ENCODE results near the gene CDK11B.

GRCh38 chr1:1672181-1672965, 13.6 kb upstream of the CDK11B start:
- TF ChIP-seq CTCF (IDR thresholded peaks at IDR 0.05), result no peak
- no peak for TF ChIP-seq POLR2A (IDR thresholded peaks at IDR 0.05; ENCODE audit: low read depth)

Data from esophagus muscularis mucosa (tissue), 3 donors.